Stimulated activated CD8-positive, alpha-beta memory T cell treated with anti-CD3 and anti-CD28 coated beads, Interleukin-4, amount 100 ng/mL, for 1 hour (primary cell): ENCODE measurements around the gene KANK4.
A peak's percentile ranks its signal among the peaks of the same experiment; 100 is the strongest.
"Not testable (repeated sequence)": the region's sequence is repeated elsewhere in the genome, so short reads cannot be mapped to it uniquely, and the experiment has no call there.

Source experiments
- DNase-seq, 2 donors: peaks; one replicate each; pipeline ENCODE4 v3.0.0-alpha.2; 2020; ENCODE audit warnings: low read depth in 2 of 2, low spot score in 1 of 2

Gene KANK4

DNA sequence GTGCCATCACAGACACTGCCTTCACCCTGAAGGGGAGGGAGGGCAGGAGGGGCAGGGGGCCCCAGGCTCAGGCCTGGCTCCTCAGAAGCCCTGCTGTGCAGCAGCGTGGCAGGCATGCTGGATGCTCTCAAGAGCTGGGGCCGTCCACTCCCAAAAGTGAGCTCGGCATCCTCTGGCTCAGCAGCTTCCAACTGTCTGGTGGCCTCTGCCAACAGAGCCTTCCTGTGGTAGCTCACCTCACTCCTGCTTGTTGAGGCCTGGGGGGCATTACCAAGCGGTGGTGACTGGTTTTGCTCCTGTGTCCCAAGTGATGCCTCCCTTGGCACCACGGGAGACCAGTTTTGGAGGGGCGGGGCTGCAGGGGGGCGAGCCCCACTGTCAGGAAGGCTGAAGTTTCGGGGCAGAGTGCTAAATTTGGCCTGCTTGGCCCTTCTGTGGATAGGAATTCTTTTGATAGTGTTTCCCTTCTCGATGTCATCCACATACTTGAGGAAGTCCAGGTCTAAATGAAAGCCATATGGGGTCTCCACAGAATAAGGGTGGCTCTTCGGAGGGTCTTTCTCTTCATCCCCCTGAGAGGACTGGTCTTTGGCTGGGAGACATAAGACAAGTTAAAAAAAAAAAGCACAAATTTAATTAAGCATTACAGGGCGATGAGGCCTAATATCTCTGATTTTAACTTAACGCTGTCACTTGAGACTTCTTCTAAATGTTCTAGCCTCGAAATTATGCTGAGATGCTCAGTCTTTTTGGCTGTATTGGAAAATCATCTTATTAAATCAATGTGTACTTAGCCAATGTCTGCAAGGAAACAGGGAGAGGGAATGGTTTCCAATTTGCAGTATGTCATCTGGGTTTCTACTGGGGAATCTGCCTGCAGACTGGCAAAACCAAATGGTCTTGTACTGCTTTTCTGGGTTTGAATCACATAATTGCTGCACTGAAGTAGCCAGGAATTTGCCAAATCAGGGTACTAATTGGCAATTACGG, 44.4 kb downstream of the KANK4 start:
- no peak for DNase-seq

- no peak for DNase-seq
Measured at GRCh38 chr1:62273953-62274352, 45.3 kb downstream of the KANK4 start.

DNA sequence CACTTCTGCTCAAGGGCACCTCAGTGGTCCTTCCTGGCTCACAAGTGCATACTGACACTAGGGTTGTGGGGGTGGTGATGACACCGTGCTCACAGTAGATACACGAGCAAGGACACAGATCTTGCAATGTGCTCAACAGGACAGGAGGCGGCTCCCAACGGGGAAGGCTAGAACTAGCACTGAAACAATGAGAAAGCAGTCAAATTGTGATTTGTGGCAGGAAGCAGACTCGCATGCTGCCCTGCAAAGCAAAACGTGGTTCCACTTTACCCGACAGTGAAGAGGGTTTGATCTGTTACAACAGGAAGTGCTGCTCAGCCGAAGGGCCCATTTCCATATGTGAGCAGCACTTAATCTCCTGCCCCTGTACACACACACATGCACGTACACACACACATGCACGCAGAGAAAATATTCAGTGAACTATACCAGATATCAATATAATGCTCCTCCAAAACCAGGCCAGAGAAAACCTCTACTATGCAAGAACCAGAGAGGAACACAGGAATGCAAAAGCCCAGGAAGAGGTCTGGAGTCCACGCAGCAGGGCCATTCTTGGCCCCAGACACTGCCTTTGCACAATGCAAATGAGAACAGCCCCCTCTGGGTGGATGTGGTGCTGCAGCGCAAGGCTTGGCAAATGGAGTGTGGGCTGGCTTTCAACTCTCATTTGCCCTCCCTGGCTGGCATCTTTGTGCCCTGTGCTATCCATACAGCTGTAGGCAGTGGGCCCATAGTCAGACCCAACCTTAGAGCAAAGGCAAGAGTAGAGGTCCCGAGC, 47.1 kb downstream of the KANK4 start:
- DNase-seq: peak in 1 of 2 donors; percentile 5

DNA sequence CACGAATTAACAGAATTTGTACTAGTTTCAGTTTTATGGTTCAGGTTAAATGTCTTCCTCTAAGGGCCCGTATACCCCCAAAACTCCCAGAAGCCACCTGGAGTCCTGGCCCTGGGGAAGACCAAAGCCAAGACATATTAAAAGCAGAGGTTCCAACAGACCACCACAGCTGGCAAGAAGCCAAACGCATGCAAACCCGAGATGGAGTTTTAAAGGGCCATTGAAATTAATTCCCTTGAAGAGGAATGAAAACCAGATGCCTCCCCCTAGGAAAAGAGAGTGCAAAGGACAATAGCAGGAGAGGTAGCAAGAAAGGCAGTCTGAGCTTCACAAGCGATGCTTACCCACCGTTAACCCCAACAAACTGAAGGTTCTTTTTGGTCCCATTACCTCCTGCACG, 48.1 kb downstream of the KANK4 start:
- DNase-seq: no peak

DNA sequence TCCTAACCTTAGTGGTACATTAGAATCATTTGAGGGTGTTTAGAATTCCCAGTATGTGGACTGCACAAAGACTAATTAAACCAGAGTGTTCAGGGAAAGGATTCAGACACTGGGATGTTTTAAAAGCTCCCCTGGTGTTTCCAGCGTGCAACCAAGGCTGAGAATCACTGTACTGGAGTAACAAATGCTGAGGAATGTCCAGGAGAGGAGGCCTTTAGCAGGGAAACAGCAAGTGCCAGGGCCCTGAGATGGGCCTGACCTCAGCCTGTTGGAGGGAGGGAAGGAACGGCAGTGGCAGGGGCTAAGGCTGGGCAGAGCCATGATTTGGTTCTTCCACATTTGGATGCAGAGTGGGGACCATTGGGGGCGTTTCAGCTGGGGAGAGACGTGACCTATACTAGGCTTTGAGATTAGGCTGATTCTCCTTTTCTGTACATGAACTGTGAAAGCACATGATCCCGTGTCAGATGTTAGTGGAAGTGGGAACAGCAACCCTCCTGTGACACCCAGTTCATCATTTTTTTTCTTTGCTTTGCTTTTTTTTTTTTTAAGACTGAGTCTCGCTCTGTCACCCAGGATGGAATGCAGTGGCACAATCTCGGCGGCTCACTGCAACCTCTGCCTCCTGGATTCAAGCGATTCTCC, 49.3 kb downstream of the KANK4 start:
- no peak for DNase-seq

GRCh38 chr1:62269439-62269838, 49.8 kb downstream of the KANK4 start:
- DNase-seq: no peak

GRCh38 chr1:62268315-62268714, 50.9 kb downstream of the KANK4 start:
- DNase-seq: no peak

DNA sequence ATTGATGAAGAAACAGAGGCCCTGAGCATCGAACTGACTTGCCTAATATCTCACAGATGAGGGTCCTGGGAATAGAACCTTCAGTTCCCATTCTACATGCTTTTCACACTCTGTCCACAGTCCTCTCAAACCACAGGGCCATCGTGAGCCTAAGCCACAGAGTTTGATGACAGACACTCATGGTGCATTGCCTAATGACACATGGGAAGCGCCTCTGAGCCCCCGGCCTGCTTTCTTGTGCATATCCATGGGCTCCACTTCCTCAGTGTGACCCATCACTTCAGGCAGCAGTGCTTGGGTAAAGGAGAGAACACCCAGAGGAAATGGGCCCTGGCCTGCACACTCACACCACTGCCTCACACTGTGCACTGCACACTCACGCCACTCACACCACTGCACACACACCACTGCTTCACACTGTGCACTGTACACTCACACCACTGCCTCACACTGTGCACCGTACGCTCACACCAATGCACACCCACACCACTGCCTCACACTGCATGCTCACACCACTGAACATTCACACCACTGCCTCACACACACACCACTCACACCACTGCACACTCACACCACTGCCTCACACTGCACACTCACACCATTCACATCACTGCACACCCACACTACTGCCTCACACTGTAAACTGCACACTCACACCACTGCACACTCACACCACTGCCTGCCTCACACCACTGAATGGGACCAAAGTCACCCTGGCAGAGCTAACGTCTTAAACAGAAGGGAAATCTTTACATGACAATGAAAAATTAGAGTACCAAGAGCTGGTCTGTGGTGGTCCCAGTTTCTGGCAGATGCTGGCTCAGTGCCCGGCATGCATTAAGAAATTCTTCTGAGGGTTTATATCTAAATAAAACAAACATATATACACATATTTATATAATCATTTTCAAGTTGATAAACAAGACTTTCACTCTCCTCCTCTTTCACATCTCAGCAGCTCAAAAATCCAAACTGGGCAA, 53.0 kb downstream of the KANK4 start:
- DNase-seq: no peak

- no peak for DNase-seq
Measured at GRCh38 chr1:62263814-62264353, 55.4 kb downstream of the KANK4 start.

DNA sequence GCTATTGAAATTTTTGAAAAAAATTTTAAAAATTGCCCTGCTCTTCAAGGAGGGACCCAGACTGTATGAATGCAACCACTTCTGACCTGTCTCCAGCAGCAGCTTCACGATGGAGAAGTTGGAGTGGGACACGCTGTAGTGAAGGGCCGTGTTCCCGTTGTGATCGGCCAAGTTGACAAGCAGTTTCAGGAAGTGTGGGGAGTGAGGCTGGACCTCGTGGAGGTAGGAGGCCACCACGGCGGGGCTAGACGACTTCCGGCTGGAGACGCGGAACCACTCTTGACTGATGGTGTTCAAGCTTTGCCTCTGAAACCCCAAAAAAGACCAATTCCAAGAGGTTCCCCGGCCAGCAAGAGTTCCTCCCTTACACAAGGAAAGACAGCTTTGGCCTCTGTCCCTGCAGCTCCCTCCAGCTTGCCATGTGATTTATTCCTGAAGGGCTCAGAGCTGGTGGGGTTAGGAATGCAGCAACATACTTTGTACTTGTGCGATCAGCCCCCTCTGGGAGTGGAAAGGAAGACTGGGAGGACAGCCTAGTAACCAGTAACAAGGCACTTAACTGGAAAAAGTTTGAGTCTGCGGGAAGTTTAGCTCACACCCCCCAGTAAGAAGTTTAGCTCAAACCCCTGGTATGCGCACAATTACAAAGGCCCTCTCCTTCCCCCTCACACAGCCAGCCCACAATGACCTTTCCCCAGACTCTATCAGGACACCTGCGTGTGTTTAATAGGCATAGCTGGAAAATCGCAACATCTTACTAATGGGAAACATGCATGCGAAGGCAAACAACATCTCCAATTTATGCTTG, 56.0 kb downstream of the KANK4 start:
- DNase-seq: no peak

- no peak for DNase-seq
Measured at GRCh38 chr1:62260688-62261087, 58.5 kb downstream of the KANK4 start.

DNA sequence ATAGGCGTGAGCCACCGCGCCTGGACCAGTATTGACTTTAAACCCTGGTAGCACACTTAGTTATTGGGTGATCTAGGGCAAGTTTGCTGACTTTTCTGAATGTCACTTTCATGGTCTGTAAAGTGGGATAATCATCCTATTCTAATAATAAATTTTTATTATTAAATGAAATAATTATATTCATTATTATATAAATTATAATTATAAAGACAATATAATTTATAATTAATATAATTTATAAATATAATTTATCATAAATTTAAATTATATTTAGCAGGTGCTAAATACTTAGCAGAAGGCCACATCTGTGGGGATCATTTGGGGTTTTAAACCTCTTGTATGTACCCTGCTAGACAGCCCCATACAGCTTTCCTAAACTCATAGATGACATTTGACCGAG, 59.7 kb downstream of the KANK4 start:
- no peak for DNase-seq

GRCh38 chr1:62250126-62250726, 69.0 kb downstream of the KANK4 start:
- no peak for DNase-seq

DNA sequence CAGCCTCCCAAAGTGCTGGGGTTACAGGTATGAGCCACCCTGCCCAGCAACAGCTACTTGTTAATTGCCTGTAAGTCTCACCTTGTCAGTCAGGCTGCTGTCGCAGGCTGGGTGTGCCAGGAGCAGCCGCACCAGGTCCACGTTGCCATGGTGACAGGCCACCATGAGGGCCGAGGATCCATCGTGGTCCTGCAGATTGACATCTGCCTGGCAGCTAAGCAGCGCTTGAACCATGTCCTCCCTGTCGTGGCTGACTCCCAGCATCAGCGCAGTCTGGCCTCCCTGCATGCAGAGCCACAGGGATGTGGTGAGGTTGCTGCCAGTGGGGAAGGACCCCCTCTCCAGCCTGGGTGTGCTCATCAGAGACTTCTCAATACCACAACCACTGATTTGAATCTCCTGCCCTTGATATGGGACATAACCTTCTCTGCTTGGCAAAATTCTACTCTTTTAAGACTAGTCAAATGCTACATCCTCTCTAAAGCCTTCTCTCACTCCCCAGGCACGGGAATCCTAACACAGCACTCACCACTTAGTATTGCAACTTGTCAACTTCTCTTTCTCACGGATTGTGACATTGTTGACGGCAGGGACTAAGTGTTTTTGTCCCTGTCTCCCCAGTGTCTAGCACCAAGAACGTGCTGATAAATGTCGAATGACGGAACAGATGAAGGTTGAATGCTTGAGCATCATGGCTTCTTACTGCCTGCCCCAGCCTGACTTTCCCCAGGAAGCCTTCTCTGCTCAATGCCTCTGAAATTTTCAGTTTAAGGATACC, 71.7 kb downstream of the KANK4 start:
- no peak for DNase-seq

DNA sequence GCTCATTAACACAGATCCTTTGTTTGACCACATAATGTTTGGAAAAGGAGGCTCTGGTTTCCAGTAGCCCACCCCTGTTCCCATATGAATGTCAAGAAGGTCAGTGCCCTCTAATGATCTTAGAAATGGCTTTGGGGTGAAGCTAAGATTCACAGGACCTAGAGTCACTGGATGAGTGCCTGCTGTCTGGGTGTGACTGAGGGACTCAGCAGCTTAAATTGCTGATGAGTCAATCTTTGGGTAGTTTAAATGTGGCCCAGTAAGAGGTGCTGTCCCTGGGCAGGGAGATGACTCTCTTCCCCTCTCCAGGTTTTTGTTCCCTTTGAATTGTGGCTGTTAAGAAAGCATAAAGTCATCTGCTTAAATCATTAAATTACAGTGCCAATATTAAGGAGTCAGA, 74.0 kb downstream of the KANK4 start:
- DNase-seq: no peak

DNA sequence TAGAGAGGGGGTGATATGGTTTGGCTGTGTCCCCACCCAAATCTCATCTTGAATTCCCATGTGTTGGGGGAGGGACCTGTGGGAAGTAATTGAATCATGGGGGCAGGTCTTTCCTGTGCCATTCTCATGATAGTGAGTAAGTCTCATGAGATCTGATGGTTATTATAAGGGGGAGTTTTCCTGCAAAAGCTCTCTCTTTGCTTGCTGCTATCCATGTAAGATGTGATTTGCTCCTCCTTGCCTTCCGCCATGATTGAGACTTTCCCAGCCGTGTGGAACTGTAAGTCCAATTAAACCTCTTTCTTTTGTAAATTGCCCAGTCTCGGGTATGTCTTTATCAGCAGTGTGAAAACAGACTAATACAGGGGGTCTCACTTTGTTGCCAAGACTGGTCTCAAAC, 74.9 kb downstream of the KANK4 start:
- not testable (repeated sequence) for DNase-seq

DNA sequence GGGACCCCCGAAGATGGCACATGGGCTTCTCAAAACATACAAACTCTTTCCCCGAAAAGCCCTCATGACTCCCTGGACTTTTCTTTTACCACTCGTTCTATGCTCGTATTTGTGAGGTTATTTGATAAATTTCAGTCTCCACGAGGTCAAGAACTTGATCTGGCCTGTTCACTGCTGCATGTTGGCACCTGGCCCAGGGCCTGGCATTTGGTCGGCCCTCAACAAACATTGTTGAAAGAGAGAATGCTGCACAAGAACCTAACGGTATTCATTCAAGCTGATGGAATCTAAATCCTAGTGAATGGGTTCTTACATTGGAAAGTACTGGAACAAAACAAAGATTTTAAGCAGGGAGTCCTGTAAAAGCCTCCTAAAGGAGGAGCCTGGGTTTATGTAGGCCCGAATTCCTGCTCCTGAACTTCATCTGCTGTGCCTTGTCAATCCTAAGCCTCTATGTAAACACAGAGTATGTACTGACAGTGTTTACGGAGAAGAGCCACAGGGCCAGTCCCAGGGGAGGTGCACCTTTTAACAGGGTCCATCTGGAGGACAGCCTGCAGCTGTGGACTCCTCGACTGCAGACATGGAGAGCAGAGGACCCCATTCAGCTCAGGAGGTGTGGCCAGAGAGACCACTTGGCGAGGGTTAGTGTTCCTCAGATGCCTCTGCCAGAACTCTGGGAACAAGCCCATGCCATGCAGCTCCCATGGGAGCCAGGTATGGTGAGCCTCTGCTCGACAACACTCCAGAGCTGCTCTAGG, 77.7 kb downstream of the KANK4 start:
- DNase-seq: no peak
